ENCODE measurements around the gene DNAJC15. TPM values are rescaled to one million over a fixed set of nuclear protein-coding genes. Genes with fewer than 3 reads are reported as not detected.

The DNAJC15 gene
- total RNA-seq, 1 experiment from 2014 or later, result 10.8 TPM

DNA sequence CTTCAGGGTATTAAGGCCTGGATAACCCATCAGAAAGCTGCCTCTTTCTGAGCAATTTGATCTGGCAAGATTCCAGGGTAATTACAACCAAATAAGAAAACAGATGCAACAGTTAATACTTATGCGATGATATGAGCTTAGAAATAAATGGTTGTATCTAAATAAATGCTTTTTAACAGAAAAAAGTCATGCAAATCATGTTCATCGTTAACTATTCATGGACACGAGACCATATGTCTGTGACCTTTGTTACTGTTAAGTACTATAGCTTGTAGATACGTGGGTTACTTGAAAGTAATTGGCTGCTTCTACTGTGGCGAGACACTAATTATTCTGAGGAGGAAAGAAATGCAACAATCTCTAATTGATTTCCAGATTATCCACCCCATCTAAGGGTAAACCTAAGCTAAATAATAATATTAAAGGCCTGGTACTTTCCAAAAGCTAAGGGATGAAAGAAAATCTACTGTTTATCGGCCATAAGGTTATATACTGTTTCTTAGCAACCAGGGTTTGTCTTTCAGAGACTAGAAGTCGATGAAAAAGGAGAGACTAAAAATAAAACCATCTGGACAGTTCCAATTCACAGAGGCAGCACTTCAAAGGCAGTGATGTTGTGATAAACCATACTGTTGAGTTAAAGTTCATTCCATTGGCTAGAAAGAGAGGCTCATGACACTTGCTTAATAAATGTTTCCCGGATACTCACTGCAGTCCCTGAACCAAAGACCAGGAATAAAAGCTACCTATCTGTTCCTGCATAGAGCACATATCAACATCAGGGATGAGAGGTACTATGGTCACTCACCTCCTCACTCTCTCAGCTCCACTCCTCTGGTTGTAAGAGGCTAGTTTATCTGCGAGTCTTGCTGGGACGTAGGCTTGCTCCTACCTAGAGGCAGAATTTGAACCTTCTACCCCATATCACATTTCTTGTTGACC lies 32.8 kb upstream of the DNAJC15 start:
- no TSS peak for BruUV-seq (replicated peaks)
- no peak overlapping the region for H3K4me3 ChIP-seq (replicated peaks in 1 of 2; ENCODE audit: low read depth in 1 of 2, low read length in 2 of 2)
- no peak for DNase-seq (ENCODE audit: low read depth, low spot score)
- TF ChIP-seq SIN3A (IDR thresholded peaks at IDR 0.05; ENCODE audit: low read depth) (no peak), TCF7L2 (IDR thresholded peaks at IDR 0.05; ENCODE audit: borderline replicate concordance, extremely low read depth, insufficient read depth, insufficient read length) (no peak), JUND (IDR thresholded peaks at IDR 0.05) (no peak), FOSL1 (IDR thresholded peaks at IDR 0.05; ENCODE audit: low read depth) (no peak), ELF1 (IDR thresholded peaks at IDR 0.05; ENCODE audit: borderline replicate concordance, low read depth) (no peak), POLR2AphosphoS5 (IDR thresholded peaks at IDR 0.05; ENCODE audit: low read depth, low read length) (no peak), EGR1 (IDR thresholded peaks at IDR 0.05; ENCODE audit: low read depth) (no peak), SRF (IDR thresholded peaks at IDR 0.05; ENCODE audit: low read depth) (no peak), YY1 (IDR thresholded peaks at IDR 0.05; ENCODE audit: extremely low read depth, insufficient replicate concordance, low read depth, low read length) (no peak), CEBPB (IDR thresholded peaks at IDR 0.05; ENCODE audit: low read depth) (no peak), SP1 (IDR thresholded peaks at IDR 0.05; ENCODE audit: low read depth) (no peak), ZFX (IDR thresholded peaks at IDR 0.05) (no peak), RAD21 (IDR thresholded peaks at IDR 0.05; ENCODE audit: low read depth) (no peak), POLR2A (IDR thresholded peaks at IDR 0.05; ENCODE audit: borderline replicate concordance, extremely low read depth, insufficient read depth, insufficient read length) (no peak), EZH2 (IDR thresholded peaks at IDR 0.05) (no peak)
- TF ChIP-seq, protein P1, sequence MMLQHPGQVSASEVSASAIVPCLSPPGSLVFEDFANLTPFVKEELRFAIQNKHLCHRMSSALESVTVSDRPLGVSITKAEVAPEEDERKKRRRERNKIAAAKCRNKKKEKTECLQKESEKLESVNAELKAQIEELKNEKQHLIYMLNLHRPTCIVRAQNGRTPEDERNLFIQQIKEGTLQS (IDR thresholded peaks at IDR 0.05), result no peak
- TF ChIP-seq, protein P2, sequence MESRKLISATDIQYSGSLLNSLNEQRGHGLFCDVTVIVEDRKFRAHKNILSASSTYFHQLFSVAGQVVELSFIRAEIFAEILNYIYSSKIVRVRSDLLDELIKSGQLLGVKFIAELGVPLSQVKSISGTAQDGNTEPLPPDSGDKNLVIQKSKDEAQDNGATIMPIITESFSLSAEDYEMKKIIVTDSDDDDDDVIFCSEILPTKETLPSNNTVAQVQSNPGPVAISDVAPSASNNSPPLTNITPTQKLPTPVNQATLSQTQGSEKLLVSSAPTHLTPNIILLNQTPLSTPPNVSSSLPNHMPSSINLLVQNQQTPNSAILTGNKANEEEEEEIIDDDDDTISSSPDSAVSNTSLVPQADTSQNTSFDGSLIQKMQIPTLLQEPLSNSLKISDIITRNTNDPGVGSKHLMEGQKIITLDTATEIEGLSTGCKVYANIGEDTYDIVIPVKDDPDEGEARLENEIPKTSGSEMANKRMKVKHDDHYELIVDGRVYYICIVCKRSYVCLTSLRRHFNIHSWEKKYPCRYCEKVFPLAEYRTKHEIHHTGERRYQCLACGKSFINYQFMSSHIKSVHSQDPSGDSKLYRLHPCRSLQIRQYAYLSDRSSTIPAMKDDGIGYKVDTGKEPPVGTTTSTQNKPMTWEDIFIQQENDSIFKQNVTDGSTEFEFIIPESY (IDR thresholded peaks at IDR 0.05; ENCODE audit: extremely low read depth, insufficient replicate concordance, low read length), result no peak
- TF ChIP-seq, protein P3, sequence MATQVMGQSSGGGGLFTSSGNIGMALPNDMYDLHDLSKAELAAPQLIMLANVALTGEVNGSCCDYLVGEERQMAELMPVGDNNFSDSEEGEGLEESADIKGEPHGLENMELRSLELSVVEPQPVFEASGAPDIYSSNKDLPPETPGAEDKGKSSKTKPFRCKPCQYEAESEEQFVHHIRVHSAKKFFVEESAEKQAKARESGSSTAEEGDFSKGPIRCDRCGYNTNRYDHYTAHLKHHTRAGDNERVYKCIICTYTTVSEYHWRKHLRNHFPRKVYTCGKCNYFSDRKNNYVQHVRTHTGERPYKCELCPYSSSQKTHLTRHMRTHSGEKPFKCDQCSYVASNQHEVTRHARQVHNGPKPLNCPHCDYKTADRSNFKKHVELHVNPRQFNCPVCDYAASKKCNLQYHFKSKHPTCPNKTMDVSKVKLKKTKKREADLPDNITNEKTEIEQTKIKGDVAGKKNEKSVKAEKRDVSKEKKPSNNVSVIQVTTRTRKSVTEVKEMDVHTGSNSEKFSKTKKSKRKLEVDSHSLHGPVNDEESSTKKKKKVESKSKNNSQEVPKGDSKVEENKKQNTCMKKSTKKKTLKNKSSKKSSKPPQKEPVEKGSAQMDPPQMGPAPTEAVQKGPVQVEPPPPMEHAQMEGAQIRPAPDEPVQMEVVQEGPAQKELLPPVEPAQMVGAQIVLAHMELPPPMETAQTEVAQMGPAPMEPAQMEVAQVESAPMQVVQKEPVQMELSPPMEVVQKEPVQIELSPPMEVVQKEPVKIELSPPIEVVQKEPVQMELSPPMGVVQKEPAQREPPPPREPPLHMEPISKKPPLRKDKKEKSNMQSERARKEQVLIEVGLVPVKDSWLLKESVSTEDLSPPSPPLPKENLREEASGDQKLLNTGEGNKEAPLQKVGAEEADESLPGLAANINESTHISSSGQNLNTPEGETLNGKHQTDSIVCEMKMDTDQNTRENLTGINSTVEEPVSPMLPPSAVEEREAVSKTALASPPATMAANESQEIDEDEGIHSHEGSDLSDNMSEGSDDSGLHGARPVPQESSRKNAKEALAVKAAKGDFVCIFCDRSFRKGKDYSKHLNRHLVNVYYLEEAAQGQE (IDR thresholded peaks at IDR 0.05; ENCODE audit: low read depth), result no peak
- TF ChIP-seq, protein P4, sequence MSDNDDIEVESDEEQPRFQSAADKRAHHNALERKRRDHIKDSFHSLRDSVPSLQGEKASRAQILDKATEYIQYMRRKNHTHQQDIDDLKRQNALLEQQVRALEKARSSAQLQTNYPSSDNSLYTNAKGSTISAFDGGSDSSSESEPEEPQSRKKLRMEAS (IDR thresholded peaks at IDR 0.05), result no peak
- H4K20me1 ChIP-seq (ENCODE audit: insufficient read depth), result no peaks in the 10 kb centered on the region
- ChIA-PET CTCF (no interaction called here), POLR2A (interaction anchor here (1.7 kb wide), 1 partner anchor 815 kb away, joined by 3 read pairs; no protein-coding TSS in a partner anchor), RAD21 (ENCODE audit: low non-redundant PET in 1 of 2, low total read pairs in 2 of 2, uncharacterized antibody in 2 of 2, unreplicated experiment in 2 of 2) (no interaction called here)
- H3K9me3 ChIP-seq (ENCODE audit: control insufficient read depth in 1 of 2, insufficient read depth in 1 of 2, low read depth in 1 of 2, low read length in 2 of 2), result no peaks in the 10 kb centered on the region
- intact Hi-C loops (cut with micrococcal nuclease), result no loop called here
- ATAC-seq, result no peak
- H3K9ac ChIP-seq (ENCODE audit: low read length), result no peak overlapping the region
- H3K27me3 ChIP-seq (ENCODE audit: insufficient read depth, low read length), result no peaks in the 10 kb centered on the region
- H3K27ac ChIP-seq (ENCODE audit: low read depth, low read length), result no peak overlapping the region
- H3K79me2 ChIP-seq (ENCODE audit: insufficient read depth, low read length), result no peaks in the 10 kb centered on the region
- peaks cover 0 to 15% of the 10 kb centered on the region in 2 experiments; a peak in 2 of 4 replicates for H3K4me1 ChIP-seq (ENCODE audit: control insufficient read depth in 1 of 2, insufficient read depth in 2 of 2, low read length in 2 of 2)
- H3K9me2 ChIP-seq (ENCODE audit: insufficient read depth), result no peaks in the 10 kb centered on the region
- H2AFZ ChIP-seq (ENCODE audit: low read depth, low read length, poor library complexity, severe bottlenecking), result no peak overlapping the region
- no peak overlapping the region for H3K4me2 ChIP-seq (ENCODE audit: low read length)
- H3K36me3 ChIP-seq (ENCODE audit: control insufficient read depth in 1 of 2, insufficient read depth in 2 of 2, low read length in 2 of 2), result no peaks in the 10 kb centered on the region

Measured in HCT116 (cell line).